MM.1S (cell line): ENCODE data around the gene SCGB2B2.

Experiments used
- DNase-seq: peaks from one replicate; pipeline ENCODE4 v3.0.0-alpha.2; 2015
- H2AFZ ChIP-seq: fragments of 300-600 bp; sonication (generic); 2 replicates; pipeline ENCODE4 v1.6.0; 2016; ENCODE audit warnings: antibody characterized with exemption, low read length
- H3F3A ChIP-seq: fragments of 300-600 bp; sonication (generic); 2 replicates; pipeline ENCODE4 v1.6.1; 2016; ENCODE audit warnings: mild to moderate bottlenecking, antibody characterized with exemption, low read length, moderate library complexity, mixed read lengths; ENCODE audit not compliant: insufficient read depth
- H3K27ac ChIP-seq: fragments of 300-600 bp; sonication (generic); 2 replicates; pipeline ENCODE4 v1.5.1; 2016; ENCODE audit warnings: mild to moderate bottlenecking, low read length
- H3K27me3 ChIP-seq: fragments of 300-600 bp; sonication (generic); replicated peaks from 2 replicates; pipeline ENCODE4 v1.6.0; 2016; ENCODE audit warnings: low read length; ENCODE audit not compliant: insufficient read depth
- H3K36me3 ChIP-seq: fragments of 300-600 bp; sonication (generic); replicated peaks from 2 replicates; pipeline ENCODE4 v1.6.1; 2016; ENCODE audit warnings: mild to moderate bottlenecking, low read length, mixed read lengths; ENCODE audit not compliant: insufficient read depth
- H3K4me1 ChIP-seq: fragments of 300-600 bp; sonication (generic); 2 replicates; pipeline ENCODE4 v1.6.1; 2016; ENCODE audit warnings: low read length, mixed read lengths
- H3K4me2 ChIP-seq: fragments of 300-600 bp; sonication (generic); 2 replicates; pipeline ENCODE4 v1.6.0; 2016; ENCODE audit warnings: low read depth, low read length
- H3K4me3 ChIP-seq: fragments of 300-600 bp; sonication (generic); 2 replicates; pipeline ENCODE4 v1.5.1; 2016; ENCODE audit warnings: low read length, mixed read lengths
- H3K79me2 ChIP-seq: fragments of 300-600 bp; sonication (generic); 2 replicates; pipeline ENCODE4 v1.6.1; 2016; ENCODE audit warnings: mixed run types, low read length, mixed read lengths
- H3K9ac ChIP-seq: fragments of 300-600 bp; sonication (generic); 2 replicates; pipeline ENCODE4 v1.6.1; 2016; ENCODE audit warnings: low read length, mixed read lengths
- H3K9me2 ChIP-seq: fragments of 300-600 bp; sonication (generic); replicated peaks from 2 replicates; pipeline ENCODE4 v1.6.1; 2016; ENCODE audit warnings: mild to moderate bottlenecking, low read length, mixed read lengths; ENCODE audit not compliant: insufficient read depth
- H3K9me3 ChIP-seq: fragments of 300-600 bp; sonication (generic); replicated peaks from 2 replicates; pipeline ENCODE4 v1.6.1; 2016; ENCODE audit warnings: mild to moderate bottlenecking, low read length, mixed read lengths; ENCODE audit not compliant: insufficient read depth
- H4K20me1 ChIP-seq: fragments of 300-600 bp; sonication (generic); 2 replicates; pipeline ENCODE4 v1.6.1; 2016; ENCODE audit warnings: mild to moderate bottlenecking, low read length, moderate library complexity, mixed read lengths; ENCODE audit not compliant: insufficient read depth
- CTCF ChIP-seq: fragments of 300-600 bp; sonication (generic); IDR thresholded peaks from 2 replicates; pipeline ENCODE4 v1.5.1; 2016; ENCODE audit warnings: antibody characterized with exemption, low read length, mixed read lengths
- EZH2 ChIP-seq: fragments of 300-600 bp; sonication (generic); optimal IDR thresholded peaks from 2 replicates; pipeline ENCODE3; 2017; ENCODE audit warnings: low read depth, mild to moderate bottlenecking, antibody characterized with exemption, low read length, mixed read lengths
- EZH2phosphoT487 ChIP-seq: fragments of 300-600 bp; sonication (generic); IDR thresholded peaks from 2 replicates; pipeline ENCODE4 v1.6.1; 2018; ENCODE audit warnings: antibody characterized with exemption, low read length

The SCGB2B2 gene

GRCh38 chr19:34707661-34708060 is 30.7 kb upstream of the SCGB2B2 start:
- Histone ChIP-seq H3K4me2 (no peak overlapping the region), H3K9ac (no peak overlapping the region), H3F3A (no peaks in the 10 kb centered on the region), H3K27me3 (no peaks in the 10 kb centered on the region), H4K20me1 (no peaks in the 10 kb centered on the region), H3K36me3 (no peaks in the 10 kb centered on the region), H3K9me3 (no peaks in the 10 kb centered on the region), H3K4me1 (no peaks in the 10 kb centered on the region), H3K27ac (no peak overlapping the region), H2AFZ (no peak overlapping the region), H3K9me2 (no peaks in the 10 kb centered on the region), H3K4me3 (no peak overlapping the region), H3K79me2 (no peaks in the 10 kb centered on the region)
- TF ChIP-seq EZH2phosphoT487 (no peak), EZH2 (no peak), CTCF (no peak)
- no peak for DNase-seq

- no peak for DNase-seq
- no peak overlapping the region for H3K4me2 ChIP-seq
- H2AFZ ChIP-seq = no peak overlapping the region
Observed at GRCh38 chr19:34692549-34692948, 15.6 kb upstream of the SCGB2B2 start.

GRCh38 chr19:34690372-34690771 is 13.4 kb upstream of the SCGB2B2 start:
- Histone ChIP-seq H3K79me2 (no peaks in the 10 kb centered on the region), H3F3A (no peaks in the 10 kb centered on the region), H3K4me2 (no peak overlapping the region), H3K4me3 (no peak overlapping the region), H2AFZ (no peak overlapping the region), H3K27me3 (no peaks in the 10 kb centered on the region; the same call in 1 of the 2 replicates), H3K4me1 (no peaks in the 10 kb centered on the region), H3K27ac (no peak overlapping the region), H3K9ac (no peak overlapping the region), H3K9me3 (no peaks in the 10 kb centered on the region), H3K36me3 (no peaks in the 10 kb centered on the region), H4K20me1 (no peaks in the 10 kb centered on the region), H3K9me2 (no peaks in the 10 kb centered on the region)
- no peak for DNase-seq
- TF ChIP-seq EZH2phosphoT487 = no peak
- TF ChIP-seq CTCF = no peak
- TF ChIP-seq EZH2 = no peak

More at GRCh38 chr19:34692549-34692948, 15.6 kb upstream of the SCGB2B2 start:
- Histone ChIP-seq H3K36me3 (no peaks in the 10 kb centered on the region), H3K79me2 (no peaks in the 10 kb centered on the region), H3K4me3 (no peak overlapping the region), H3K27ac (no peak overlapping the region), H3F3A (no peaks in the 10 kb centered on the region), H3K9me3 (no peaks in the 10 kb centered on the region), H4K20me1 (no peaks in the 10 kb centered on the region), H3K4me1 (no peaks in the 10 kb centered on the region), H3K27me3 (no peaks in the 10 kb centered on the region; the same call in 1 of the 2 replicates), H3K9me2 (no peaks in the 10 kb centered on the region), H3K9ac (no peak overlapping the region)
- TF ChIP-seq EZH2phosphoT487 (no peak), EZH2 (no peak), CTCF (no peak)
